Measurements from ENCODE around the gene HLF.

HLF gene

GRCh38 chr17:55290492-55291113 is 25.8 kb downstream of the HLF start:
- no peak for DNase-seq (ENCODE audit: low read depth in 2 of 2)

GRCh38 chr17:55291114-55291507 is 26.4 kb downstream of the HLF start:
- no peak for DNase-seq (ENCODE audit: low read depth in 2 of 2)

- no peak for DNase-seq (ENCODE audit: low read depth in 2 of 2)
Measured at GRCh38 chr17:55292094-55292493, 27.3 kb downstream of the HLF start.

- no peak for DNase-seq (ENCODE audit: low read depth in 2 of 2)
Measured at GRCh38 chr17:55294042-55294751, 29.4 kb downstream of the HLF start.

- DNase-seq (ENCODE audit: low read depth in 2 of 2) = peak in 1 of 2 donors; percentile 28
Measured at GRCh38 chr17:55295411-55296170, 30.8 kb downstream of the HLF start.

GRCh38 chr17:55296171-55296695 is 31.5 kb downstream of the HLF start:
- DNase-seq (ENCODE audit: low read depth in 2 of 2) = no peak

GRCh38 chr17:55296699-55297098 is 31.9 kb downstream of the HLF start:
- DNase-seq (ENCODE audit: low read depth in 2 of 2) = no peak

- DNase-seq (ENCODE audit: low read depth in 2 of 2) = no peak
Measured at GRCh38 chr17:55298111-55298730, 33.5 kb downstream of the HLF start.

- no peak for DNase-seq (ENCODE audit: low read depth in 2 of 2)
Measured at GRCh38 chr17:55299162-55299838, 34.5 kb downstream of the HLF start.

- DNase-seq (ENCODE audit: low read depth in 2 of 2) = no peak
Measured at GRCh38 chr17:55299890-55300289, 35.1 kb downstream of the HLF start.

- DNase-seq (ENCODE audit: low read depth in 2 of 2) = no peak
Measured at GRCh38 chr17:55300479-55301290, 35.9 kb downstream of the HLF start.

GRCh38 chr17:55301521-55302406 is 37.0 kb downstream of the HLF start:
- no peak for DNase-seq (ENCODE audit: low read depth in 2 of 2)

- DNase-seq (ENCODE audit: low read depth in 2 of 2) = no peak
Measured at GRCh38 chr17:55302407-55302787, 37.6 kb downstream of the HLF start.

- no peak for DNase-seq (ENCODE audit: low read depth in 2 of 2)
Measured at GRCh38 chr17:55303008-55303493, 38.3 kb downstream of the HLF start.

GRCh38 chr17:55303701-55304145 is 39.0 kb downstream of the HLF start:
- DNase-seq (ENCODE audit: low read depth in 2 of 2) = no peak

GRCh38 chr17:55304171-55304859 is 39.6 kb downstream of the HLF start:
- DNase-seq (ENCODE audit: low read depth in 2 of 2) = peak in 1 of 2 donors; percentile 1

- DNase-seq (ENCODE audit: low read depth in 2 of 2) = no peak
Measured at GRCh38 chr17:55305321-55306087, 40.7 kb downstream of the HLF start.

GRCh38 chr17:55307879-55308278 is 43.1 kb downstream of the HLF start:
- no peak for DNase-seq (ENCODE audit: low read depth in 2 of 2)

All from stimulated activated CD8-positive, alpha-beta memory T cell treated with anti-CD3 and anti-CD28 coated beads, Interleukin-2, amount 100 ng/mL, for 48 hours (primary cell).